LNCaP clone FGC (cell line): Measurements from ENCODE around the gene ANKZF1.

Experiments
- DNase-seq: peaks from one replicate; pipeline ENCODE4 v3.0.0-alpha.2; 2011; ENCODE audit warnings: low read depth
- H3K4me3 ChIP-seq: 2 replicates; pipeline ENCODE4 v1.5.1; 2011; ENCODE audit warnings: mild to moderate bottlenecking, low read depth, low read length, control low read depth
- CTCF ChIP-seq: IDR thresholded peaks from 2 replicates; pipeline ENCODE4 v1.5.1; 2012; ENCODE audit warnings: mild to moderate bottlenecking; ENCODE audit not compliant: control insufficient read depth, insufficient read depth; ENCODE audit errors: extremely low read depth

The ANKZF1 gene

DNA sequence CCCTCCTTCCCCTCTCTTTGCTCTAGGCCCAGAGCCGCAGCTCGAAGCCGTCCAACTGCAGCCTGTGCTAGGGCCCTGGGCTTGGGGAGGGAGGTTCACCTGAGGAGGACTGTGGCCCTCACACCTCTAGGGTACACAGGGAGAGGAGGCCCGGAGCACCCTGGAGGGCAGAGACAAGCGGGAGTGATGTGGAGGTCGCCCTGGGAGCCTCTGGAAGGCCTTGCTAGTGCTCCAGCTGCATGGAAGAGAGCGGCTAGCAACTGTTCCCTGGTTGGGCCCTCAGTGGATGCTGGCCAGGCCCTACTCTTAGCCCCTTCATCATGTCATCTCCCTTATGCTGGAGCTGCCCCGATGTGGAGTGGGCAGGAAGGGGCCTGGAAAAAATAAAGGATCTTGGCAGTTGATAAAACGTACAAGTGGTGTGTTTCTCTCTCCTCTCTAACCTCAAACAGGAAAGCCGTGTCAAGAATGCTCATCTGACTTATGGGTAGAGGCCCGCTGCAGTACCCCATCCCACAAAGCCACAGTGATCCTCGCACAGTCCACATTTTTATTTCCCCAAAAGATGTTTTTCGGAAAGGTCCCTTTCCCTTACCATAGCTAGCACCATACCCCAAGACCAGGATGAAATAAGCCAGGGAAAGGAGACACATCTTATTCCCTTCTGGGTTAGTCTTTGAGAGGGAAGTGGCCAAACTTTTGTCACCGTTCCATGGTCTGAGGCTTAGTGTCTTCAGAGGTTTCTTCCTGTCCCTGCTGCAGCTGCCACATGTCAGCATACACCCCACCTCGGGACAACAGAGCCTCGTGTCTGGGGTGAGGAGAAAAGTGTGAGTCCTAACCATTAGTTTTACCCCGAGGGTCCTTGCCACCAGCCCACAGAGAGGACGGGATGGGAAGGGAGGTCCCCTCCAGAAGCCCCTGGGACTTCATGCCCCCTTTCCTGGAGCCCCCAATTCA is 20.1 kb upstream of the ANKZF1 start:
- no peak for DNase-seq
- no peak overlapping the region for H3K4me3 ChIP-seq
- TF ChIP-seq CTCF, result no peak

DNA sequence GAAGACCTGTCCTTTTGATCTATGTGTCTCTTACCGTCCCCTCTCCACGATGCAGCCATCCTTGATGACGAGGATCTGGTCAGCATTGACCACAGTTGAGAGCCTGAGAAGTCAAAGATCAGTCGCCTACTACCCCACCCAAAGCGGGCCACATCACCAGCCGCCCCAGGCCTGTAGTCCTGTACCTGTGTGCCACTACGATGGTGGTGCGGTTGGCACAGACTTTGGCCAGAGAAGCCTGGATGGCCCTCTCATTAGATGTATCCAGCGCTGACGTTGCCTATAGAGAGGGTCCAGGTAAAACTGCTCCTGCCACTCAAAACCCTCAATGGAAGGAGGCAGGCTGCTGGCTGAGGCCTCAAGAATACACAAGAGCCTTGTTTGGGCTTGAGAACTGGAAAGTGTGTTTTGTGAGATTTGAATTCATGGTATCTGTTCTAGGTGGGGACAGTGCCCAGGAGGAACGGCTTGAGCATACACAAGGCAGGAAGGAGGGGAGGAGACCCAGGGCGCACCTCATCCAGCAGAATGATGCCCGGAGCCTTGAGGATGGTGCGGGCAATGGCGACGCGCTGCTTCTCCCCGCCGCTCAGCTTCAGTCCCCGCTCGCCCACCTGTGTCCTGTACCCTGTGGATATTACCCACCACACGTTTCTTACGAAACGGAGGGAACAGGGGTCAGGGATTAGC is 19.3 kb upstream of the ANKZF1 start:
- no peak for TF ChIP-seq CTCF
- no peak overlapping the region for H3K4me3 ChIP-seq
- no peak for DNase-seq

- no peak for DNase-seq
- no peak overlapping the region for H3K4me3 ChIP-seq
- no peak for TF ChIP-seq CTCF
Measured at GRCh38 chr2:219210886-219211362, 18.7 kb upstream of the ANKZF1 start.

GRCh38 chr2:219213026-219213415 is 16.6 kb upstream of the ANKZF1 start:
- no peak for DNase-seq
- no peak overlapping the region for H3K4me3 ChIP-seq
- TF ChIP-seq CTCF, result no peak

DNA sequence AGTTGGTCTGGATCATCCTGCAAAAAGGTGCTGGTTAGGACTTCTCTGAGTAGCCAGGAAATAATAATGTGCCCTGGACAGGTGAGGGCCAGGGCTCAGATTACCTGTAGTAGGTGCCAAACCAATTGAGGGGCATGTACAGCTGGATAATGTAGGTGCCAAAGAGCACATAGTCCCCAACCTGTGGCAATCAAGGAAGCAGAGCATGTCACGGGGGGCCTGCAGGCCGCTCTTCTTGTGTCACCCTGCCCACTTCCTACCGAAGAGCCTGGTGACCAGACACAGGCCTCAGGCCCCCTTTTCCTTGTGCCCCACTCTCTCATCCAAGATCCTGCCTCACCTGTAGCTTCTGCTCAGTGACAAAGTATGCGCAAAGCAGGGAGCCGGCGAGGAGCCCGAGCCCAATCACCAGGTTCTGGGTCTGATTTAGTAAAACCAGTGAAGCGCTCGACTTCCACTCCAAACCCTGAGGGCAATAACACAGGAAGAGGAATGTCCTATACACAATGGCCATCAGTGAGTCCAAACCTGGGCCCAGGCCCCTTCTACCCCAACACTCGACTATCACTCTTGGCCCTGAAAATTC is 16.0 kb upstream of the ANKZF1 start:
- no peak overlapping the region for H3K4me3 ChIP-seq
- DNase-seq, result no peak
- no peak for TF ChIP-seq CTCF

- no peak for DNase-seq
- no peak for TF ChIP-seq CTCF
- no peak overlapping the region for H3K4me3 ChIP-seq
Measured at GRCh38 chr2:219214141-219214540, 15.5 kb upstream of the ANKZF1 start.
